HepG2 (cell line): Measurements from ENCODE around the gene ALPL. TPM values are rescaled to one million over a fixed set of nuclear protein-coding genes. Genes with fewer than 3 reads are reported as not detected.

ENCODE experiments used
- CCAR2 ChIP-seq: fragments of 200-400 bp; formaldehyde crosslinking; optimal IDR thresholded peaks from 2 replicates; pipeline ENCODE3; 2018; ENCODE audit warnings: low read depth, mild to moderate bottlenecking, low read length, moderate library complexity
- FOXK1 ChIP-seq: sonication (generic); formaldehyde crosslinking; IDR thresholded peaks from 2 replicates; pipeline ENCODE4 v1.4.0; 2020; ENCODE audit warnings: low read depth, missing genetic modification reagents, borderline replicate concordance
- HMG20B ChIP-seq: conservative IDR thresholded peaks from 2 replicates; pipeline ENCODE4 v1.6.1; 2016; ENCODE audit warnings: missing genetic modification reagents, missing compliant biosample characterization
- NR1H2 ChIP-seq: sonication (generic); formaldehyde crosslinking; IDR thresholded peaks from 2 replicates; pipeline ENCODE4 v1.8.1; 2022; ENCODE audit warnings: low read depth, missing genetic modification reagents, borderline replicate concordance
- PHF21A ChIP-seq: sonication (generic); formaldehyde crosslinking; IDR thresholded peaks from 2 replicates; pipeline ENCODE4 v1.5.0; 2020; ENCODE audit warnings: mild to moderate bottlenecking, missing genetic modification reagents
- SKI ChIP-seq: fragments of 450-650 bp; IDR thresholded peaks from one replicate; pipeline ENCODE4 v1.6.1; 2018; ENCODE audit warnings: mild to moderate bottlenecking; ENCODE audit not compliant: partially characterized antibody
- SOX13 ChIP-seq, 3 experiments: fragments of 450-650 bp in 1 of 3; sonication (generic) in 1 of 3; formaldehyde crosslinking in 1 of 3; IDR thresholded peaks in 2 of 3; conservative IDR thresholded peaks in 1 of 3; 2 replicates each; pipeline versions ENCODE4 v1.5.0 to v1.6.1; 2016 to 2020; ENCODE audit warnings: antibody characterized with exemption in 1 of 3, mild to moderate bottlenecking in 1 of 3, missing compliant biosample characterization in 1 of 3, missing genetic modification reagents in 1 of 3, moderate library complexity in 1 of 3
- TBX2 ChIP-seq: sonication (generic); formaldehyde crosslinking; IDR thresholded peaks from 2 replicates; pipeline ENCODE4 v1.5.0; 2020; ENCODE audit warnings: missing genetic modification reagents, mild to moderate bottlenecking, borderline replicate concordance
- TRIM24 ChIP-seq: sonication (generic); formaldehyde crosslinking; IDR thresholded peaks from 2 replicates; pipeline ENCODE4 v1.8.0; 2022; ENCODE audit warnings: mild to moderate bottlenecking, missing genetic modification reagents
- ZBTB20 ChIP-seq: sonication (generic); formaldehyde crosslinking; IDR thresholded peaks from 2 replicates; pipeline ENCODE4 v1.8.1; 2023; ENCODE audit warnings: missing genetic modification reagents, low read depth, mild to moderate bottlenecking, borderline replicate concordance
- ZNF17 ChIP-seq: sonication (generic); formaldehyde crosslinking; IDR thresholded peaks from 2 replicates; pipeline ENCODE4 v1.5.0; 2020; ENCODE audit warnings: mild to moderate bottlenecking, missing genetic modification reagents
- polyA plus RNA-seq, 8 experiments: library from polyadenylated mRNA; depleted of rRNA in 3 of 8; stranded (reverse) in 7 of 8; unstranded in 1 of 8; fragments of >200 nt; fragmentation: Illumina TruSeq in 4 of 8; extraction: Trizol in 4 of 8; gene quantifications; 2 replicates each; pipeline versions ENCODE4 v1.2.1 to v1.2.3, GENCODE V29; 2011 to 2016; ENCODE audit warnings: low read depth in 4 of 8, missing spikeins in 1 of 8, mixed read lengths in 1 of 8; ENCODE audit not compliant: insufficient read depth in 1 of 8
- total RNA-seq, 5 experiments: library from RNA; depleted of rRNA; stranded (reverse); fragments of >200 nt; fragmentation: Illumina TruSeq; extraction: Trizol; gene quantifications; 2 replicates each; pipeline ENCODE4 v1.2.3, GENCODE V29; 2016; ENCODE audit warnings: low read depth in 1 of 5
- TF ChIP-seq, protein P1 (sequence below): sonication (generic); formaldehyde crosslinking; IDR thresholded peaks from 2 replicates; pipeline ENCODE4 v1.4.0; 2020; ENCODE audit warnings: missing genetic modification reagents
- TF ChIP-seq, protein P2 (sequence below): sonication (generic); formaldehyde crosslinking; conservative IDR thresholded peaks from 2 replicates; pipeline ENCODE4 v1.8.1; 2023; ENCODE audit warnings: missing genetic modification reagents
- TF ChIP-seq, protein P3 (sequence below): sonication (generic); formaldehyde crosslinking; IDR thresholded peaks from 2 replicates; pipeline ENCODE4 v1.4.0; 2020; ENCODE audit warnings: low read depth, mild to moderate bottlenecking, missing genetic modification reagents
- TF ChIP-seq, protein P4 (sequence below): sonication (generic); formaldehyde crosslinking; IDR thresholded peaks from 2 replicates; pipeline ENCODE4; 2020; ENCODE audit warnings: missing genetic modification reagents, mild to moderate bottlenecking, borderline replicate concordance
- TF ChIP-seq, protein P5 (sequence below): sonication (generic); formaldehyde crosslinking; IDR thresholded peaks from 2 replicates; pipeline ENCODE4 v1.9.0; 2021; ENCODE audit warnings: missing genetic modification reagents, borderline replicate concordance

Gene ALPL
- total and polyA plus RNA-seq, 2 of the 13 experiments (the other 11 are each of a cell fraction or from before 2014, with no cell fraction given), result 0.12 TPM; not detected in 1

DNA sequence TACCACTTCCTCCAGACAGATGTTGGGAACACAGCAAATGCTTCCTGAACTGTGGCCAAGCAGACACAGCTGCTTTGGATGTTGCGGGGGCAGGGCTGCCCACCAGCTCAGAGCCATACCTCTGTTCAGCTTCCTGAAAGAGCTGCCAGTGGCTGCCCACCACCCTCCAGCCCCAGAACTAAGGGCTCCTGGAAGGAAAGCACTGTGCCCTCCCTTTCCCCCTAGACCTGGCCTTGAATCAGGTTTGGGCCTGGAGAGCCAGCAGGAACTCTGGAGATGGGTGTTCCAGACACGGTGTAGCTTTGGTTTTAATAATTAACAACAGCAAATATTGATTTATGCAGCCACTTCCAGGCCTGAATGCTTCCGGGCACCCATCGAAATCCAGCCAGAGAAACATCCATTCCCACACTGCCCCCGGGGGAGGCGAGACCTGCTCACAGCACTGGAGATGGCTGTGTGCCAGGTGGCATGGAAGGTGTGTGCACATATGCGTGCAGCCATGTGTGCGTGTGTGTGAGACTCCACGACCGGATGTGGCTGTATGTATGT lies 114.3 kb downstream of the ALPL start (continued):
- TF ChIP-seq, protein P1, sequence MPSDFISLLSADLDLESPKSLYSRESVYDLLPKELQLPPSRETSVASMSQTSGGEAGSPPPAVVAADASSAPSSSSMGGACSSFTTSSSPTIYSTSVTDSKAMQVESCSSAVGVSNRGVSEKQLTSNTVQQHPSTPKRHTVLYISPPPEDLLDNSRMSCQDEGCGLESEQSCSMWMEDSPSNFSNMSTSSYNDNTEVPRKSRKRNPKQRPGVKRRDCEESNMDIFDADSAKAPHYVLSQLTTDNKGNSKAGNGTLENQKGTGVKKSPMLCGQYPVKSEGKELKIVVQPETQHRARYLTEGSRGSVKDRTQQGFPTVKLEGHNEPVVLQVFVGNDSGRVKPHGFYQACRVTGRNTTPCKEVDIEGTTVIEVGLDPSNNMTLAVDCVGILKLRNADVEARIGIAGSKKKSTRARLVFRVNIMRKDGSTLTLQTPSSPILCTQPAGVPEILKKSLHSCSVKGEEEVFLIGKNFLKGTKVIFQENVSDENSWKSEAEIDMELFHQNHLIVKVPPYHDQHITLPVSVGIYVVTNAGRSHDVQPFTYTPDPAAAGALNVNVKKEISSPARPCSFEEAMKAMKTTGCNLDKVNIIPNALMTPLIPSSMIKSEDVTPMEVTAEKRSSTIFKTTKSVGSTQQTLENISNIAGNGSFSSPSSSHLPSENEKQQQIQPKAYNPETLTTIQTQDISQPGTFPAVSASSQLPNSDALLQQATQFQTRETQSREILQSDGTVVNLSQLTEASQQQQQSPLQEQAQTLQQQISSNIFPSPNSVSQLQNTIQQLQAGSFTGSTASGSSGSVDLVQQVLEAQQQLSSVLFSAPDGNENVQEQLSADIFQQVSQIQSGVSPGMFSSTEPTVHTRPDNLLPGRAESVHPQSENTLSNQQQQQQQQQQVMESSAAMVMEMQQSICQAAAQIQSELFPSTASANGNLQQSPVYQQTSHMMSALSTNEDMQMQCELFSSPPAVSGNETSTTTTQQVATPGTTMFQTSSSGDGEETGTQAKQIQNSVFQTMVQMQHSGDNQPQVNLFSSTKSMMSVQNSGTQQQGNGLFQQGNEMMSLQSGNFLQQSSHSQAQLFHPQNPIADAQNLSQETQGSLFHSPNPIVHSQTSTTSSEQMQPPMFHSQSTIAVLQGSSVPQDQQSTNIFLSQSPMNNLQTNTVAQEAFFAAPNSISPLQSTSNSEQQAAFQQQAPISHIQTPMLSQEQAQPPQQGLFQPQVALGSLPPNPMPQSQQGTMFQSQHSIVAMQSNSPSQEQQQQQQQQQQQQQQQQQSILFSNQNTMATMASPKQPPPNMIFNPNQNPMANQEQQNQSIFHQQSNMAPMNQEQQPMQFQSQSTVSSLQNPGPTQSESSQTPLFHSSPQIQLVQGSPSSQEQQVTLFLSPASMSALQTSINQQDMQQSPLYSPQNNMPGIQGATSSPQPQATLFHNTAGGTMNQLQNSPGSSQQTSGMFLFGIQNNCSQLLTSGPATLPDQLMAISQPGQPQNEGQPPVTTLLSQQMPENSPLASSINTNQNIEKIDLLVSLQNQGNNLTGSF (CRISPR knock-in tag), result no peak
- TF ChIP-seq ZNF17 (CRISPR knock-in tag) (no peak), SOX13 (IDR thresholded peaks at IDR 0.05) (no peak), SOX13 (CRISPR knock-in tag; conservative IDR thresholded peaks at IDR 0.05 in 1 of 2, IDR thresholded peaks at IDR 0.05 in 1 of 2) (peak in 1 of 2 experiments; percentile 80; a peak in 2 of 4 replicates), HMG20B (no peak; the same call in 1 of the 2 replicates), TRIM24 (CRISPR knock-in tag) (no peak), ZBTB20 (CRISPR knock-in tag) (peak; percentile 42; the same call in 1 of the 2 replicates), TBX2 (CRISPR knock-in tag) (peak; percentile 95), SKI (peak; percentile 81), CCAR2 (no peak), PHF21A (CRISPR knock-in tag) (peak; percentile 95), NR1H2 (CRISPR knock-in tag) (no peak), FOXK1 (CRISPR knock-in tag) (peak; percentile 75)
- TF ChIP-seq, protein P2, sequence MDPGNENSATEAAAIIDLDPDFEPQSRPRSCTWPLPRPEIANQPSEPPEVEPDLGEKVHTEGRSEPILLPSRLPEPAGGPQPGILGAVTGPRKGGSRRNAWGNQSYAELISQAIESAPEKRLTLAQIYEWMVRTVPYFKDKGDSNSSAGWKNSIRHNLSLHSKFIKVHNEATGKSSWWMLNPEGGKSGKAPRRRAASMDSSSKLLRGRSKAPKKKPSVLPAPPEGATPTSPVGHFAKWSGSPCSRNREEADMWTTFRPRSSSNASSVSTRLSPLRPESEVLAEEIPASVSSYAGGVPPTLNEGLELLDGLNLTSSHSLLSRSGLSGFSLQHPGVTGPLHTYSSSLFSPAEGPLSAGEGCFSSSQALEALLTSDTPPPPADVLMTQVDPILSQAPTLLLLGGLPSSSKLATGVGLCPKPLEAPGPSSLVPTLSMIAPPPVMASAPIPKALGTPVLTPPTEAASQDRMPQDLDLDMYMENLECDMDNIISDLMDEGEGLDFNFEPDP (CRISPR knock-in tag), result no peak
- TF ChIP-seq, protein P3, sequence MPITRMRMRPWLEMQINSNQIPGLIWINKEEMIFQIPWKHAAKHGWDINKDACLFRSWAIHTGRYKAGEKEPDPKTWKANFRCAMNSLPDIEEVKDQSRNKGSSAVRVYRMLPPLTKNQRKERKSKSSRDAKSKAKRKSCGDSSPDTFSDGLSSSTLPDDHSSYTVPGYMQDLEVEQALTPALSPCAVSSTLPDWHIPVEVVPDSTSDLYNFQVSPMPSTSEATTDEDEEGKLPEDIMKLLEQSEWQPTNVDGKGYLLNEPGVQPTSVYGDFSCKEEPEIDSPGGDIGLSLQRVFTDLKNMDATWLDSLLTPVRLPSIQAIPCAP, result no peak
- TF ChIP-seq, protein P4, sequence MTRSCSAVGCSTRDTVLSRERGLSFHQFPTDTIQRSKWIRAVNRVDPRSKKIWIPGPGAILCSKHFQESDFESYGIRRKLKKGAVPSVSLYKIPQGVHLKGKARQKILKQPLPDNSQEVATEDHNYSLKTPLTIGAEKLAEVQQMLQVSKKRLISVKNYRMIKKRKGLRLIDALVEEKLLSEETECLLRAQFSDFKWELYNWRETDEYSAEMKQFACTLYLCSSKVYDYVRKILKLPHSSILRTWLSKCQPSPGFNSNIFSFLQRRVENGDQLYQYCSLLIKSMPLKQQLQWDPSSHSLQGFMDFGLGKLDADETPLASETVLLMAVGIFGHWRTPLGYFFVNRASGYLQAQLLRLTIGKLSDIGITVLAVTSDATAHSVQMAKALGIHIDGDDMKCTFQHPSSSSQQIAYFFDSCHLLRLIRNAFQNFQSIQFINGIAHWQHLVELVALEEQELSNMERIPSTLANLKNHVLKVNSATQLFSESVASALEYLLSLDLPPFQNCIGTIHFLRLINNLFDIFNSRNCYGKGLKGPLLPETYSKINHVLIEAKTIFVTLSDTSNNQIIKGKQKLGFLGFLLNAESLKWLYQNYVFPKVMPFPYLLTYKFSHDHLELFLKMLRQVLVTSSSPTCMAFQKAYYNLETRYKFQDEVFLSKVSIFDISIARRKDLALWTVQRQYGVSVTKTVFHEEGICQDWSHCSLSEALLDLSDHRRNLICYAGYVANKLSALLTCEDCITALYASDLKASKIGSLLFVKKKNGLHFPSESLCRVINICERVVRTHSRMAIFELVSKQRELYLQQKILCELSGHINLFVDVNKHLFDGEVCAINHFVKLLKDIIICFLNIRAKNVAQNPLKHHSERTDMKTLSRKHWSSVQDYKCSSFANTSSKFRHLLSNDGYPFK (CRISPR knock-in tag), result peak; percentile 37; the same call in 1 of the 2 replicates
- TF ChIP-seq, protein P5, sequence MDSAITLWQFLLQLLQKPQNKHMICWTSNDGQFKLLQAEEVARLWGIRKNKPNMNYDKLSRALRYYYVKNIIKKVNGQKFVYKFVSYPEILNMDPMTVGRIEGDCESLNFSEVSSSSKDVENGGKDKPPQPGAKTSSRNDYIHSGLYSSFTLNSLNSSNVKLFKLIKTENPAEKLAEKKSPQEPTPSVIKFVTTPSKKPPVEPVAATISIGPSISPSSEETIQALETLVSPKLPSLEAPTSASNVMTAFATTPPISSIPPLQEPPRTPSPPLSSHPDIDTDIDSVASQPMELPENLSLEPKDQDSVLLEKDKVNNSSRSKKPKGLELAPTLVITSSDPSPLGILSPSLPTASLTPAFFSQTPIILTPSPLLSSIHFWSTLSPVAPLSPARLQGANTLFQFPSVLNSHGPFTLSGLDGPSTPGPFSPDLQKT (CRISPR knock-in tag), result no peak
